GM12872 (cell line): ENCODE measurements around the gene R3HDM4.

ENCODE experiments used
- TF ChIP-seq, protein P1 (sequence below): IDR thresholded peaks from 3 replicates; pipeline ENCODE4 v1.5.1; 2011; ENCODE audit warnings: low read depth, mild to moderate bottlenecking, low read length, moderate library complexity; ENCODE audit not compliant: insufficient read depth

Gene R3HDM4

DNA sequence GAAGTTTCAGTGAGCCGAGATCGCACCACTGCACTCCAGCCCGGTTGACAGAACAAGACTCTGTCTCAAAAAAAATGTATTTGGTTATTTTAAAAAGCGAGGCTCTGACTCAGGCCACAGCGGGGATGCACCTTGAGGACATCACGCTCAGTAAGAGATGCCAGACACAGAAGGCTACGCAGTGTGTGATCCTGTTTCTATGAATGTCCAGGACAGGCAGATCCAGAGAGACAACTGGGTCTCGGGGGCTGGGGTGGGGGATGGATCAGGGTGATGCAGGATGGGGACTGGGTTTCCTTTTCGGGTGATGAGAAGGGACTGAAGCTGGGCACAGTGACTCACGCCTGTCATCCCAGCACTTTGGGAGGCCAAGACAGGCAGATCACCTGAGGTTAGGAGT, 25.4 kb downstream of the R3HDM4 start:
- TF ChIP-seq, protein P1, sequence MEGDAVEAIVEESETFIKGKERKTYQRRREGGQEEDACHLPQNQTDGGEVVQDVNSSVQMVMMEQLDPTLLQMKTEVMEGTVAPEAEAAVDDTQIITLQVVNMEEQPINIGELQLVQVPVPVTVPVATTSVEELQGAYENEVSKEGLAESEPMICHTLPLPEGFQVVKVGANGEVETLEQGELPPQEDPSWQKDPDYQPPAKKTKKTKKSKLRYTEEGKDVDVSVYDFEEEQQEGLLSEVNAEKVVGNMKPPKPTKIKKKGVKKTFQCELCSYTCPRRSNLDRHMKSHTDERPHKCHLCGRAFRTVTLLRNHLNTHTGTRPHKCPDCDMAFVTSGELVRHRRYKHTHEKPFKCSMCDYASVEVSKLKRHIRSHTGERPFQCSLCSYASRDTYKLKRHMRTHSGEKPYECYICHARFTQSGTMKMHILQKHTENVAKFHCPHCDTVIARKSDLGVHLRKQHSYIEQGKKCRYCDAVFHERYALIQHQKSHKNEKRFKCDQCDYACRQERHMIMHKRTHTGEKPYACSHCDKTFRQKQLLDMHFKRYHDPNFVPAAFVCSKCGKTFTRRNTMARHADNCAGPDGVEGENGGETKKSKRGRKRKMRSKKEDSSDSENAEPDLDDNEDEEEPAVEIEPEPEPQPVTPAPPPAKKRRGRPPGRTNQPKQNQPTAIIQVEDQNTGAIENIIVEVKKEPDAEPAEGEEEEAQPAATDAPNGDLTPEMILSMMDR: no peak

DNA sequence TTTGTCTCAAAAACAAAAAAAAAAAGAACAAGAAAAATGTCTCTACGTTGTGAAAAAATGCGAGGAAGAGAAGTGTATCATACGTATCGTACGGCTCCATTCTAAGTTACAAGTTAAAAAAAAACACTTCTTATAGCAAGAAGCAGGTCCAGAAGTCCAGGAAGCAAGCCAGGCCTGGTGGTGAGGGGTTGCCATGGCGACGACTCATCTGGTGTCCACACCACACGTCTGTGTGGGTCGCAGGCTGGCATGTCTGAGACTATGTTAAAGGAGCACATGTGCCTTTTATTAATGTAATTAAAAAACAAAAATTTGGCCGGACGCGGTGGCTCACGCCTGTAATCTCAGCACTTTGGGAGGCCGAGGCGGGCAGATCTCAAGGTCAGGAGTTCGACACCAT, 25.9 kb downstream of the R3HDM4 start:
- TF ChIP-seq, protein P1: no peak

DNA sequence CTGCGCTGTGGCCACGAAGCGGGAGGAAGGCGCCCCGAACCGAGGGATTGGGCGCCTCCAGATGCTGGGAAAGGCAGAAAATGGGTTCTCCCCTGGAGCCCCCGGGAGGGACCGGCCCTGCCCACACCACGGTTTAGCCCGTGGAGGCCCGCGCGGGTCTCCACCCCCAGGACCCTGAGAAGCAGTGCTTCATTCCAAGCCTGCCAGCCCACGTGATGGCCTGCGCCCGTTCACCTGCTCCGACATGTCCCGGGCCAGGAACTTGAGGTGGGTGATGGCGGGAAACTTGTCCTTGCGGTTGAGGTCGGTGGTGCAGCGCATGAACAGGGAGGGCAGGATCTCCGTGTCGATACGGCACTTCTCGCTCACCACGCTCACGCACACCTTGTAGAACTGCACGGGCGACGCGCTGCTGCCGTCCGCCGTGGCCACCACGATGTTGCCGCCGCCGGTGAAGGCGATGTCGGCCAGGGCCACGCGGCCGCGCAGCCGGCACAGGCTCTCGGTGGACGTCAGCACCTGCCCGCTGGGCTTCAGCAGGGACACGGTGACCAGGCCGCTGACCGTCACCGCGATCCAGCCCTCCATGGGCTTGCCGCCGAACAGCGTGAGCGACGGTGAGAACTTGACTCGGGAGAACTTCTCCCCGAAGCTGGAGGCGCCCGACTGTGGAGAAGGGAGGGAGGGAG, 27.3 kb downstream of the R3HDM4 start:
- TF ChIP-seq, protein P1: no peak

DNA sequence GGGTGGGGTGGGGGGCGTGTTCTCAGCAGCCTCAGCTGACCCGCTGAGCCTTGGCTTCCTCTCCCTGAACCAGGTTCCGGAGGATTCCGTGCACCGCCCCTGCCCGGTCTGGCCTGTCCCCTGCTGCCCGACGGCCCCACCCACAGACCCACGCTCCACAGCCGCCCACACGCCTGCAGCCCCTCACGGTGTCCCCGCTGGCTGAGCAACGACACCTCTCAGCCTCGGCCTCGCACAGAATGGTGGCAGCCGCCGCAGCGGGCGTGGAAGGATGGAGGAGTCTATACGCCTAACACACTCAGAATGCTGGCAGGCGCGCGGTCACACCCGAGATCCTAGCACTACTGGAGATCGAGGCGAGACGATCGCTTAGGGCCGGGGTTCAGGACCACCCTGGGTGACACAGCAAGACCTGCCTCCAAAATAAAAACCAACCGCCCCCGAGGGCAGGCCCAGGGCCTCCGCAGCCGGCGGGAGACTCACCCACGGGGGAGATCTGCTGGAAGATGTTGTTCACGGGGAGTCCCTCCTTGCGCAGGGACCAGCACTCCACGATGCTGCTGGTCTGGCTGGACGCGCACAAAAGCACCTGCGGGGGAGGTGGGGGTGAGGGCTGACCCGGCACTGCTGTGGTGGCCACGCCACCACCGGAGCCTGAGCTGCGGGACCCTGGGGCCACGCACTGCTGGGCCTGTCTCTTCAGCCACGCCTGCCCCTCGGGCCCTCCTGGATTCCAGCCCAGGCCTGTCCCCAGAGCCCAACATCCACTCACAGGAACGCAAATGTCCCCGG, 28.4 kb downstream of the R3HDM4 start:
- TF ChIP-seq, protein P1: no peak

DNA sequence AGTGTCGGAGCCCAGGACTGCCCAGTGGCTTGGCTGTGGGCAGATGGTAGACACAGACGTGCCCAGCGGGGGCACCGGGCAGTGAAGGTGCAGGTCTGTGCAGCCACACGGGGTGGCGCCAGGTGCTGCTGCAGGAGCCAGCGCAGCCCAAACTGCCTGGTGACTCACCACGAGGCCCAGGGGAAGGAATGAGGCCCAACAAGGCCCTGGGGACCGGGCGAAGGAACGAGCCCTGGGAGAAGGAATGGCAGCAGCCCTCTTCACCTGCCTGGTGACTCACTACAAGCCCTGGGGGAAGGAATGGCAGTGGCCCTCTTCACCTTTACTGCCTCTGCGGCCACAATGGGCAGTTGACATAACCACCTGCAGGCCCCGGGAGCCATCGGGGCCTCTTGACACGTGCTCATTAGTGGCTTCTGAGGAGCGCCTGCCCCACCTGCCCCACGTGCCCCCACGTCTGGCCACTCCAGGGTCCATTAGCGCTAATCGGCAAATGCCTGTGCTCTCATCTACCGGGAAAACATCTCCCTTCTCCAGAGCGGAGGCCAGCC, 29.3 kb downstream of the R3HDM4 start:
- TF ChIP-seq, protein P1: no peak

DNA sequence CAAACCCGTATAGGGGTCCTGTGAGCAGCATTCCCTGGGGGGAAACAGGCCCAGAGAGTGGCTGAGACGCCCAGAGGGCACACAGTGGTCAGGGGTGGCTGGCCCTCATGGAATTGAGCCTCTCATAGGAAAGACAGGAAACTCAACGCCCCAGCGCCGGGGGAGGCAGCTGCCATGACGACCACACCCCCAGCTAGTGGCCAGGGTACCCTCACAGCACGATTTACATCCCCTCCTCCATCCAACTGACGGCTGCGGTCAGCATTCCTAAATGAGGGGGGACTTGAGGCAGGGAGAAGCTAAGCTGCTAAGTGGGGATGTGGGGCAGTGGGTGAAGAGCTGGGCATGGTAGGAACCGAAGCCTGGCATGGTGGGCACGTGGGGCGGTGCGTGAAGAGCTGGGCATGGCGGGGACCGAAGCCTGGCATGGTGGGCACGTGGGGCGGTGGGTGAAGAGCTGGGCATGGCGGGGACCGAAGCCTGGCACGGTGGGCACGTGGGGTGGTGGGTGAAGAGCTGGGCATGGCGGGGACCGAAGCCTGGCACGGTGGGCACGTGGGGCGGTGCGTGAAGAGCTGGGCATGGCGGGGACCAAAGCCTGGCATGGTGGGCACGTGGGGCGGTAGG, 30.0 kb downstream of the R3HDM4 start:
- TF ChIP-seq, protein P1: no peak
